K562 (cell line): Measurements from ENCODE around the gene ARPC4. TPM values are rescaled to one million over a fixed set of nuclear protein-coding genes. Genes with fewer than 3 reads are reported as not detected.

Experiments used
- ATAC-seq: fragments of 200-7000 bp; cut with Tn5 transposase; 3 replicates; pipeline ENCODE4 v1.9.1; 2020; ENCODE audit warnings: moderate library complexity
- BruUV-seq: library from RNA; stranded (reverse); fragments of 400-500 nt; replicated peaks from 2 replicates; lab custom pipeline; 2021; lab: Mats Ljungman, UMichigan
- CTCF ChIA-PET: fragments of 300-600 bp; formaldehyde crosslinking; extraction: SDS; loops from one replicate; lab custom pipeline; 2021; ENCODE audit warnings: low intra/inter-chr PET ratio; lab: Yijun Ruan, JAX
- POLR2A ChIA-PET: fragments of 300-600, 350-650 bp; sonication (Branson Sonifier 250); formaldehyde crosslinking; extraction: SDS; loops from one replicate; lab custom pipeline; 2021; ENCODE audit warnings: antibody characterized with exemption, inconsistent platforms; lab: Yijun Ruan, JAX
- DNase-seq, 4 experiments: peaks; one replicate each; pipeline versions ENCODE4 v3.0.0 to v3.0.0-alpha.2; 2011 to 2018; ENCODE audit warnings: low spot score in 3 of 4, mixed read lengths in 3 of 4; ENCODE audit errors: extremely low read depth in 1 of 4
- FAIRE-seq: peaks from 2 replicates; lab custom pipeline; 2011; peaks lifted over from hg19 to GRCh38; lab: Jason Lieb, UNC
- H2AFZ ChIP-seq: 2 replicates; pipeline ENCODE4 v1.6.0; 2011; ENCODE audit warnings: low read depth, low read length, control low read depth, inconsistent platforms
- H3K27ac ChIP-seq: fragments of 200-600 bp; 3 replicates; pipeline ENCODE4 v1.8.0; 2011; ENCODE audit warnings: low read depth, mild to moderate bottlenecking, control low read depth, inconsistent platforms, low read length, moderate library complexity, mixed read lengths; ENCODE audit errors: extremely low read depth
- H3K27me3 ChIP-seq, 2 experiments: fragments of 300-600 bp in 1 of 2; 2 replicates in 1 of 2; 3 replicates in 1 of 2; pipeline versions ENCODE4 v1.6.0 to v1.8.0; 2011; ENCODE audit warnings: inconsistent platforms in 2 of 2, low read length in 2 of 2, mild to moderate bottlenecking in 1 of 2, mixed read lengths in 1 of 2, moderate library complexity in 1 of 2; ENCODE audit not compliant: control insufficient read depth in 2 of 2, insufficient read depth in 2 of 2
- H3K36me3 ChIP-seq: fragments of 300-600 bp; 3 replicates; pipeline ENCODE4 v1.8.0; 2011; ENCODE audit warnings: mild to moderate bottlenecking, low read length, inconsistent platforms; ENCODE audit not compliant: control insufficient read depth, insufficient read depth
- H3K4me1 ChIP-seq, 2 experiments: fragments of 200-600 bp in 1 of 2; replicated peaks in 1 of 2; 2 replicates in 1 of 2; 3 replicates in 1 of 2; pipeline versions ENCODE4 v1.5.1 to v1.8.0; 2011; ENCODE audit warnings: inconsistent platforms in 2 of 2, low read length in 2 of 2, mild to moderate bottlenecking in 1 of 2, mixed read lengths in 1 of 2, moderate library complexity in 1 of 2; ENCODE audit not compliant: control insufficient read depth in 2 of 2, insufficient read depth in 2 of 2
- H3K4me2 ChIP-seq: 2 replicates; pipeline ENCODE4 v1.6.1; 2011; ENCODE audit warnings: low read length, control low read depth, inconsistent platforms, mixed read lengths; ENCODE audit not compliant: insufficient read depth
- H3K4me3 ChIP-seq: fragments of 200-600 bp; sonication (generic), shearing (Covaris generic); 2 replicates; pipeline ENCODE4 v1.5.1; 2016; ENCODE audit warnings: control low read depth, inconsistent platforms
- H3K79me2 ChIP-seq: fragments of 200-600 bp; 3 replicates; pipeline ENCODE4 v1.8.0; 2011; ENCODE audit warnings: low read length, inconsistent platforms; ENCODE audit not compliant: control insufficient read depth, insufficient read depth
- H3K9ac ChIP-seq, 2 experiments: 2 replicates each; pipeline versions ENCODE4 v1.6.0 to v1.6.1; 2011; ENCODE audit warnings: low read depth in 2 of 2, low read length in 2 of 2, control low read depth in 1 of 2, inconsistent platforms in 1 of 2, mild to moderate bottlenecking in 1 of 2, mixed read lengths in 1 of 2; ENCODE audit not compliant: insufficient read depth in 1 of 2
- H3K9me1 ChIP-seq: one replicate; pipeline ENCODE4 v1.6.0; 2011; ENCODE audit warnings: inconsistent platforms, mild to moderate bottlenecking, low read length, moderate library complexity; ENCODE audit not compliant: control insufficient read depth, insufficient read depth
- H3K9me3 ChIP-seq: replicated peaks from 2 replicates; pipeline ENCODE4 v1.5.1; 2011; ENCODE audit warnings: low read depth, low read length, inconsistent platforms; ENCODE audit not compliant: control insufficient read depth, insufficient read depth
- H4K20me1 ChIP-seq: replicated peaks from 2 replicates; pipeline ENCODE4 v1.6.1; 2011; ENCODE audit warnings: low read length, inconsistent platforms, mixed read lengths; ENCODE audit not compliant: control insufficient read depth, insufficient read depth
- AFF1 ChIP-seq, 2 experiments: fragments of 450-650 bp; IDR thresholded peaks; 2 replicates each; pipeline ENCODE4 v1.6.1; 2018; ENCODE audit warnings: mild to moderate bottlenecking in 2 of 2, low read depth in 1 of 2; ENCODE audit not compliant: partially characterized antibody in 2 of 2
- BHLHE40 ChIP-seq: IDR thresholded peaks from 2 replicates; pipeline ENCODE4 v1.6.1; 2011; ENCODE audit warnings: low read length, improper control_type of control experiment
- CEBPG ChIP-seq, 3 experiments: fragments of 200-800 bp in 1 of 3; sonication (Bioruptor generic) in 1 of 3; sonication (generic) in 1 of 3; formaldehyde crosslinking in 1 of 3; IDR thresholded peaks in 2 of 3; conservative IDR thresholded peaks in 1 of 3; 2 replicates each; pipeline versions ENCODE4 v1.6.1 to v1.8.0; 2016 to 2022; ENCODE audit warnings: missing compliant biosample characterization in 2 of 3, missing genetic modification characterization in 2 of 3, mild to moderate bottlenecking in 1 of 3, missing genetic modification reagents in 1 of 3
- E2F4 ChIP-seq: sonication (generic); formaldehyde crosslinking; IDR thresholded peaks from 2 replicates; pipeline ENCODE4 v1.8.0; 2022; ENCODE audit warnings: mild to moderate bottlenecking, low read depth, missing genetic modification reagents
- EZH2 ChIP-seq: IDR thresholded peaks from 2 replicates; pipeline ENCODE4 v1.6.1; 2012; ENCODE audit warnings: low read depth, mild to moderate bottlenecking, inconsistent platforms, low read length, borderline replicate concordance
- NFXL1 ChIP-seq: fragments of 450-650 bp; formaldehyde crosslinking; IDR thresholded peaks from 2 replicates; pipeline ENCODE4 v1.4.0; 2021; ENCODE audit warnings: mild to moderate bottlenecking
- SRSF1 ChIP-seq: fragments of 200-400 bp; formaldehyde crosslinking; IDR thresholded peaks from 2 replicates; pipeline ENCODE4 v1.6.1; 2017; ENCODE audit warnings: mild to moderate bottlenecking, low read depth, low read length, moderate library complexity
- THAP7 ChIP-seq: fragments of 250-450 bp; sonication (Bioruptor Pico); IDR thresholded peaks from 2 replicates; pipeline ENCODE4 v1.5.0; 2021
- WHSC1 ChIP-seq: IDR thresholded peaks from one replicate; pipeline ENCODE4 v1.6.1; 2012; ENCODE audit warnings: low read length, control low read depth, inconsistent platforms
- ZNF263 ChIP-seq: sonication (generic); formaldehyde crosslinking; IDR thresholded peaks from 2 replicates; pipeline ENCODE4 v1.8.0; 2022; ENCODE audit warnings: mild to moderate bottlenecking, missing genetic modification reagents, borderline replicate concordance
- ZNF347 ChIP-seq: fragments of 450-650 bp; formaldehyde crosslinking; IDR thresholded peaks from 2 replicates; pipeline ENCODE4 v1.4.0; 2020; ENCODE audit warnings: low read depth, mild to moderate bottlenecking, moderate library complexity
- ZNF436 ChIP-seq: fragments of 250-450, 450-650 bp; sonication (Bioruptor Pico); formaldehyde crosslinking; IDR thresholded peaks from 2 replicates; pipeline ENCODE4 v1.7.0; 2020; ENCODE audit warnings: mild to moderate bottlenecking
- WGBS: fragments of 100-300 bp; shearing (Covaris generic); methylation state at CpG from one replicate; pipeline ENCODE4 v1.1.6; 2016; ENCODE audit warnings: low coverage, mixed read lengths; ENCODE audit not compliant: insufficient coverage; ENCODE audit errors: missing lambda C conversion rate; 5-methylcytosine and 5-hydroxymethylcytosine counted together
- in situ Hi-C: fragments of 300-500 bp; cut with MboI; formaldehyde crosslinking; loops from 4 replicates; pipeline ENCODE4 v1.15.0; 2018; ENCODE audit warnings: inconsistent platforms, mixed read lengths
- intact Hi-C: fragments of 100-400 bp; cut with micrococcal nuclease; formaldehyde crosslinking; loops from 2 replicates; pipeline ENCODE4 v1.14.2; 2022
- polyA plus RNA-seq, 8 experiments: library from polyadenylated mRNA; depleted of rRNA in 4 of 8; stranded (reverse) in 5 of 8; unstranded in 3 of 8; fragments of >200 nt; fragmentation: Nextera tagmentation in 2 of 8; fragmentation: Illumina TruSeq in 1 of 8; extraction: Ambion mirVana in 2 of 8; extraction: Trizol in 1 of 8; gene quantifications; 2 replicates each; pipeline versions ENCODE4 v1.2.1 to v1.2.3, GENCODE V29; 2011 to 2014; ENCODE audit warnings: inconsistent platforms in 1 of 8, missing spikeins in 1 of 8
- total RNA-seq, 7 experiments: library from RNA; depleted of rRNA in 6 of 7; stranded (reverse); fragments of >200 nt in 6 of 7; fragmentation: Illumina TruSeq in 2 of 7; extraction: Trizol in 2 of 7; gene quantifications; 2 replicates each; pipeline versions ENCODE4 v1.2.1 to v1.2.3, GENCODE V29; 2011 to 2021; ENCODE audit warnings: low replicate concordance in 1 of 7
- TF ChIP-seq, protein P1 (sequence below), 2 experiments: fragments of 250-450 bp in 1 of 2; fragments of 450-650 bp in 1 of 2; sonication (Bioruptor Pico) in 1 of 2; IDR thresholded peaks; 2 replicates each; pipeline versions ENCODE4 v1.6.1 to v1.8.0; 2016 to 2021; ENCODE audit warnings: mild to moderate bottlenecking in 2 of 2, moderate library complexity in 2 of 2, missing compliant biosample characterization in 1 of 2, missing genetic modification characterization in 1 of 2

The ARPC4 gene
- total and polyA plus RNA-seq, 9 of the 15 experiments (the other 6 are each of a cell fraction or from before 2014, with no cell fraction given) = 20.1 to 153 (median 119) TPM

DNA sequence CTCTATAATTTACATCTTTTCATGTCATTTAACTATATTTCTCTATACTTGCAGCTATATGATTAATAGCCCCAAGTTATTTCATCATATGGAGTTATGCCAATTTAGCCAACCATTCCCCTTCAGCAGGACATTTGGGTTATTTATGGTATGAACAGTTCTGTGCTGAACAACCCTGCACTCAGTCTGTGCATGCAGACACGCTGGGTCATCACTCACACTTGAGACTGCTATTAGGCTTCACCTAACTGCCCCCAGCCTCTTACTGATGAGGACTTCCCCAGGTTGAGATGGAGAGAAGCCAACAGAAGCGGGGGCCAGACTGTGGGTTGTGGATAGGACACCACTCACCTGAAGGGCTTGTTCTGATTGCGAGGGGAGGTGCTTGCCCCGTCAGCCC is 7.9 kb upstream of the ARPC4 start (continued):
- TF ChIP-seq THAP7 (no peak), WHSC1 (peak; percentile 56), CEBPG (CRISPR knock-in tag; IDR thresholded peaks at IDR 0.05) (no peak), CEBPG (tag; conservative IDR thresholded peaks at IDR 0.05 in 1 of 2, IDR thresholded peaks at IDR 0.05 in 1 of 2) (peak in 1 of 2 experiments; percentile 17; a peak in 1 of 4 replicates), E2F4 (no peak)

GRCh38 chr3:9785602-9786001 is 7.3 kb upstream of the ARPC4 start:
- H2AFZ ChIP-seq = no peak overlapping the region
- peak overlapping the region; percentile 28; the same call in 1 of the 2 replicates for H3K4me2 ChIP-seq
- no peaks in the 10 kb centered on the region for H3K27me3 ChIP-seq
- peaks cover 74% of the 10 kb centered on the region for H3K36me3 ChIP-seq
- DNase-seq = peak; percentile 58 to 67 (median 62)
- peak overlapping the region; percentile 0; the same call in 2 of the 3 replicates for H3K27ac ChIP-seq
- peaks cover 33 to 37% of the 10 kb centered on the region in 2 experiments for H3K4me1 ChIP-seq
- FAIRE-seq = peak; percentile 70
- CTCF ChIA-PET = interaction anchor here (0.6 kb wide), 1 partner anchor 496 kb away, joined by 3 read pairs; no protein-coding TSS in a partner anchor
- peak overlapping the region; percentile 1 to 73; a peak in 1 of 4 replicates for H3K9ac ChIP-seq
- H3K4me3 ChIP-seq = no peak overlapping the region
- H3K9me3 ChIP-seq = no peaks in the 10 kb centered on the region
- no TSS peak for BruUV-seq
- no peaks in the 10 kb centered on the region for H4K20me1 ChIP-seq
- in situ Hi-C loops (no loop called here), intact Hi-C loops (no loop called here)
- no peaks in the 10 kb centered on the region for H3K9me1 ChIP-seq
- H3K79me2 ChIP-seq = peaks cover 4% of the 10 kb centered on the region; the same call in 1 of the 3 replicates
- POLR2A ChIA-PET = interaction anchor here (0.7 to 2.0 kb wide), 4 partner anchors 8 to 28 kb away, joined by 3 to 12 read pairs (median 4); no protein-coding TSS in a partner anchor
- WGBS = 58% methylated on average over 7 of the region's 7 CpGs
- ATAC-seq = peak; percentile 65
- TF ChIP-seq NFXL1 (CRISPR knock-in tag) (no peak), AFF1 (IDR thresholded peaks at IDR 0.05; ENCODE audit: low read depth in 1 of 2, partially characterized antibody in 2 of 2) (peak in 1 of 2 experiments; percentile 35), BHLHE40 (peak; percentile 56), ZNF436 (CRISPR knock-in tag) (no peak), ZNF263 (no peak), SRSF1 (no peak), ZNF347 (CRISPR knock-in tag) (no peak), EZH2 (no peak)
- TF ChIP-seq, protein P1, sequence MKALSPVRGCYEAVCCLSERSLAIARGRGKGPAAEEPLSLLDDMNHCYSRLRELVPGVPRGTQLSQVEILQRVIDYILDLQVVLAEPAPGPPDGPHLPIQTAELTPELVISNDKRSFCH (CRISPR knock-in tag; IDR thresholded peaks at IDR 0.05) = no peak
- TF ChIP-seq, protein P1 (tag; IDR thresholded peaks at IDR 0.05) = no peak
